Mesenchymal stem cell (in vitro differentiated cells and primary cell): Measurements from ENCODE around the gene HPCAL1.
A peak's percentile ranks its signal among the peaks of the same experiment; 100 is the strongest.

Experiments used
- DNase-seq: peaks from one replicate; pipeline ENCODE4 v3.0.0-alpha.2; 2013
- H2AFZ ChIP-seq: one replicate; pipeline ENCODE4 v1.6.1; 2013; ENCODE audit warnings: low read depth, mild to moderate bottlenecking, control low read depth, inconsistent platforms, low read length, moderate library complexity
- H2AK5ac ChIP-seq: 2 replicates; pipeline ENCODE4 v1.6.1; 2013; ENCODE audit warnings: low read length, moderate library complexity, mild to moderate bottlenecking, inconsistent platforms; ENCODE audit not compliant: severe bottlenecking
- H2BK120ac ChIP-seq: one replicate; pipeline ENCODE4 v1.6.1; 2013; ENCODE audit warnings: low read depth, mild to moderate bottlenecking, inconsistent platforms, low read length, moderate library complexity
- H2BK12ac ChIP-seq, 2 experiments: one replicate each; pipeline ENCODE4 v1.6.1; 2013; ENCODE audit warnings: inconsistent platforms in 2 of 2, low read length in 2 of 2, mild to moderate bottlenecking in 2 of 2, moderate library complexity in 2 of 2, control low read depth in 1 of 2
- H2BK15ac ChIP-seq: one replicate; pipeline ENCODE4 v1.6.1; 2013; ENCODE audit warnings: mild to moderate bottlenecking, low read depth, inconsistent platforms; ENCODE audit not compliant: poor library complexity, severe bottlenecking
- H2BK5ac ChIP-seq: 2 replicates; pipeline ENCODE4 v1.6.1; 2013; ENCODE audit warnings: low read depth, mild to moderate bottlenecking, low read length, control low read depth, inconsistent platforms; ENCODE audit not compliant: poor library complexity, severe bottlenecking
- H3K14ac ChIP-seq, 2 experiments: one replicate each; pipeline ENCODE4 v1.6.1; 2013; ENCODE audit warnings: inconsistent platforms in 2 of 2, low read length in 2 of 2, control low read depth in 1 of 2, mild to moderate bottlenecking in 1 of 2, moderate library complexity in 1 of 2
- H3K18ac ChIP-seq, 2 experiments: one replicate each; pipeline ENCODE4 v1.6.1; 2013; ENCODE audit warnings: inconsistent platforms in 2 of 2, low read length in 2 of 2, control low read depth in 1 of 2, low read depth in 1 of 2, mild to moderate bottlenecking in 1 of 2
- H3K23ac ChIP-seq, 2 experiments: one replicate each; pipeline ENCODE4 v1.6.1; 2013; ENCODE audit warnings: inconsistent platforms in 2 of 2, low read length in 2 of 2, mild to moderate bottlenecking in 2 of 2, moderate library complexity in 2 of 2, control low read depth in 1 of 2
- H3K27ac ChIP-seq: 2 replicates; pipeline ENCODE4 v1.5.1; 2013; ENCODE audit warnings: mild to moderate bottlenecking, moderate library complexity, low read length, control low read depth, inconsistent platforms; ENCODE audit not compliant: poor library complexity, severe bottlenecking
- H3K27me3 ChIP-seq, 2 experiments: 2 replicates each; pipeline versions ENCODE4 v1.6.1 to v1.7.0; 2013; ENCODE audit warnings: low read length in 2 of 2, mild to moderate bottlenecking in 2 of 2, moderate library complexity in 2 of 2, control low read depth in 1 of 2, inconsistent platforms in 1 of 2; ENCODE audit not compliant: control insufficient read depth in 1 of 2, insufficient read depth in 1 of 2
- H3K36me3 ChIP-seq, 2 experiments: 2 replicates each; pipeline versions ENCODE4 v1.6.1 to v1.7.0; 2013; ENCODE audit warnings: low read length in 2 of 2, control low read depth in 1 of 2, inconsistent platforms in 1 of 2, low read depth in 1 of 2, mild to moderate bottlenecking in 1 of 2; ENCODE audit not compliant: insufficient read depth in 2 of 2, control insufficient read depth in 1 of 2
- H3K4ac ChIP-seq, 2 experiments: one replicate each; pipeline ENCODE4 v1.6.1; 2013; ENCODE audit warnings: inconsistent platforms in 2 of 2, low read length in 2 of 2, mild to moderate bottlenecking in 2 of 2, moderate library complexity in 2 of 2, control low read depth in 1 of 2, low read depth in 1 of 2
- H3K4me1 ChIP-seq: 2 replicates; pipeline ENCODE4 v1.6.1; 2013; ENCODE audit warnings: low read depth, low read length, control low read depth; ENCODE audit not compliant: control insufficient read depth, insufficient read depth
- H3K4me2 ChIP-seq: 2 replicates; pipeline ENCODE4 v1.6.1; 2013; ENCODE audit warnings: low read length, mild to moderate bottlenecking, inconsistent platforms; ENCODE audit not compliant: poor library complexity, severe bottlenecking
- H3K4me3 ChIP-seq, 2 experiments: 2 replicates each; pipeline versions ENCODE4 v1.5.1 to v1.7.0; 2013; ENCODE audit warnings: low read length in 2 of 2, mild to moderate bottlenecking in 2 of 2, control low read depth in 1 of 2, low read depth in 1 of 2; ENCODE audit not compliant: insufficient read depth in 1 of 2
- H3K79me1 ChIP-seq: replicated peaks from 2 replicates; pipeline ENCODE4 v1.6.1; 2013; ENCODE audit warnings: mild to moderate bottlenecking, control low read depth, low read length, inconsistent platforms; ENCODE audit not compliant: poor library complexity, severe bottlenecking
- H3K9ac ChIP-seq: 2 replicates; pipeline ENCODE4 v1.7.0; 2013; ENCODE audit warnings: mild to moderate bottlenecking, low read length, moderate library complexity
- H3K9me3 ChIP-seq: 2 replicates; pipeline ENCODE4 v1.7.0; 2013; ENCODE audit warnings: mild to moderate bottlenecking, low read length; ENCODE audit not compliant: control insufficient read depth
- H4K8ac ChIP-seq: one replicate; pipeline ENCODE4 v1.6.1; 2013; ENCODE audit warnings: inconsistent platforms, mild to moderate bottlenecking, low read length, moderate library complexity
- H4K91ac ChIP-seq: one replicate; pipeline ENCODE4 v1.6.1; 2013; ENCODE audit warnings: mild to moderate bottlenecking, low read length, inconsistent platforms
- whole genome bisulfite sequencing: methylation state at CpG from one replicate; pipeline ENCODE4 v1.1.7; 2013; ENCODE audit warnings: mixed read lengths; 5-methylcytosine and 5-hydroxymethylcytosine counted together

HPCAL1 gene

GRCh38 chr2:10274376-10274775 is 28.3 kb upstream of the HPCAL1 start:
- Histone ChIP-seq H3K79me1 (no peaks in the 10 kb centered on the region), H4K91ac (no peak overlapping the region), H3K4me3 (no peak overlapping the region), H2AFZ (no peak overlapping the region), H3K14ac (no peak overlapping the region), H3K9ac (no peak overlapping the region), H4K8ac (no peak overlapping the region), H2BK120ac (no peak overlapping the region), H3K27ac (no peak overlapping the region), H3K4me1 (peaks cover 23% of the 10 kb centered on the region), H3K23ac (no peak overlapping the region), H3K4ac (no peak overlapping the region), H2BK12ac (no peak overlapping the region), H2BK15ac (no peak overlapping the region), H2BK5ac (no peak overlapping the region), H2AK5ac (no peak overlapping the region), H3K4me2 (no peak overlapping the region), H3K36me3 (no peaks in the 10 kb centered on the region), H3K18ac (no peak overlapping the region), H3K27me3 (peaks cover 0 to 24% of the 10 kb centered on the region in 2 experiments), H3K9me3 (no peaks in the 10 kb centered on the region)
- WGBS: 97% methylated on average over 14 of the region's 14 CpGs
- no peak for DNase-seq

DNA sequence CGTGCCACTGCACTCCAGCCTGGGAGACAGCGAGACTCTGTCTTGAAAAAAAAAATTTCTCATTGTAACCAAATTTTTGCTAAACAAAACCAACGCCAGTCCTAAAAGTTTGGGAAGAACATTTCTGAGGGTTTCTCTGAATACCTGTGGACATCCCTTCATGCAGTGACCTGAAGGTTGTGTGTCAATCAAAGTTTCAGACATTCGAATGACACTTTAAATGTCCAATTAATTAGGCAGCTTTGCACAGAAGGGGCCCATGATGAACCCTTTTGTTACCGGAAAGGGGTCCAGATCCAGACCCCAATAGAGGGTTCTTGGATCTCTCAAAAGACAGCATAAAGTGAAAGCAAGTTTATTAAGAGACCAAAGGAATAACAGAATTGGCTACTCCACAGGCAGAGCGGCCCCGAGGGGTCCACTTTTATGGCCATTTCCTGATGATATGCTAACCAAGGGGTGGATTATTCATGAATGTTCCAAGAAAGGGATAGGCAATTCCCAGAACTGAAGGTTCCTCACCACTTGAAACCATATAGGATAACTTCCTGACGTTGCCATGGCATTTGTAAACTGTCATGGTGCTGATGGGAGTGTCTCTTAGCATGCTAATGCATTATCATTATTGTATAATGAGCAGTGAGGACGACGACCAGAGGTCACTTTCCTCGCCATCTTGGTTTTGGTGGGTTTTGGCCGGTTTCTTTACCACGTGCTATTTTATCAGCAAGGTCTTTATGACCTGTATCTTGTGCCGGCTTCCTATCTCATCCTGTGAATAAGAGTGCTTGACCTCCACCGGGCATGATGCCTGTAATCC is 27.5 kb upstream of the HPCAL1 start:
- Histone ChIP-seq H3K4me2 (no peak overlapping the region), H3K4ac (no peak overlapping the region), H3K9me3 (no peaks in the 10 kb centered on the region), H4K91ac (no peak overlapping the region), H3K27me3 (peaks cover 0 to 16% of the 10 kb centered on the region in 2 experiments), H3K18ac (no peak overlapping the region), H4K8ac (no peak overlapping the region), H3K27ac (no peak overlapping the region), H2AK5ac (no peak overlapping the region), H2BK12ac (no peak overlapping the region), H3K4me1 (peaks cover 22% of the 10 kb centered on the region), H2AFZ (no peak overlapping the region), H2BK5ac (no peak overlapping the region), H2BK120ac (no peak overlapping the region), H2BK15ac (no peak overlapping the region), H3K79me1 (no peaks in the 10 kb centered on the region), H3K14ac (no peak overlapping the region), H3K36me3 (no peaks in the 10 kb centered on the region), H3K23ac (no peak overlapping the region), H3K9ac (no peak overlapping the region), H3K4me3 (no peak overlapping the region)
- 90% methylated on average over 15 of the region's 15 CpGs for WGBS
- DNase-seq: no peak

DNA sequence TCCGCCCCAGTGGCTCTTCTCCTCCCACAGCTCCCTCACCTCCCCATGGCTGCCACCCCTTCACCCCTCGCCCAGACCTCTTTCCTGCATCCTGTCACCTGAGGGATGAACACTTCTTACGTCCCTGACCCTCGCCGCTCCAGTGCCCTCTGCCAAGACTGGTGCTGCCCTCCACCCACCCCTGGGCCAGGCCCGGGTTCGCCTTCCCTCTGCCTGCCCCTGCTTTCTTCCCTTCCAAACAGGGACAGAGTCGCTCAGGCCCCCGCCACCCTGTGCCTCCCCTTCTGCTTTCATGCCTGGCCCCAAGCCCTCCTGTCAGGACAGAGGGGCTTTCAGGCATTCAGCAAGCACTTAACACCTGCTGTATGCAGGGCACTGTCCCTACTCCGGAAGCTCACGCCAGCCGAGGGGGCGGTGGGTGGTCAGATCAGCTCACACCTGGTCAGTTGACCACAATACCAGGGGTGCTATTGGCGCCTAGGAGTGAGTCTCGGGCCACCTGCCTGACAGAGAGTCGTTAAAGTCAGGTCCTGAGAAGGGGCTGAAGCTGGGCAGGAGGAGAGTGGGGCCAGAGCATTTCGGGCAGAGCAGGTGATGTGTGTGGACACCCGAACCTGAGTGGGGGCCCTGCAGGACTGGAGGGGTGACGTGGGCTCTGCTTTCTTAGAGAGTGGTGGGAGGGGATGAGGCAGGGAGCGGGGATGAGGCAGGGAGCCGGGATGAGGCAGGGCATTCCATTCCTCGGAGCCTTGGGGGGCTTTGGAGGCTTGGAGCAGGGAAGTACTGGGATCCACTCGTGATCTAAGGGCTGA is 26.0 kb upstream of the HPCAL1 start:
- Histone ChIP-seq H3K36me3 (no peaks in the 10 kb centered on the region), H2AK5ac (no peak overlapping the region), H3K23ac (no peak overlapping the region), H3K4me1 (peaks cover 11% of the 10 kb centered on the region), H2BK120ac (no peak overlapping the region), H2BK15ac (no peak overlapping the region), H3K4me3 (no peak overlapping the region), H3K18ac (no peak overlapping the region), H3K79me1 (no peaks in the 10 kb centered on the region), H3K4ac (no peak overlapping the region), H2BK12ac (peak overlapping the region in 1 of 2 experiments; percentile 37), H3K27ac (no peak overlapping the region), H3K4me2 (no peak overlapping the region), H2AFZ (no peak overlapping the region), H4K91ac (no peak overlapping the region), H3K9ac (no peak overlapping the region), H4K8ac (no peak overlapping the region), H3K14ac (peak overlapping the region in 1 of 2 experiments; percentile 4), H2BK5ac (no peak overlapping the region), H3K27me3 (peaks cover 0 to 8% of the 10 kb centered on the region in 2 experiments), H3K9me3 (no peaks in the 10 kb centered on the region)
- DNase-seq: no peak
- 86% methylated on average over 23 of the region's 23 CpGs for whole genome bisulfite sequencing
